Endothelial cell of umbilical vein (primary cell): Measurements from ENCODE around the gene CHD5. TPM values are rescaled to one million over a fixed set of nuclear protein-coding genes. Genes with fewer than 3 reads are reported as not detected.

Experiments
- BruUV-seq: library from RNA; stranded (reverse); fragments of 400-500 nt; replicated peaks from 2 replicates; lab custom pipeline; 2021; lab: Mats Ljungman, UMichigan
- CTCF ChIA-PET: fragments of 300-600, 350-600 bp; sonication (Branson Sonifier 250); formaldehyde crosslinking; loops from one replicate; lab custom pipeline; 2021; ENCODE audit warnings: antibody characterized with exemption, inconsistent platforms; lab: Charles Lee
- POLR2A ChIA-PET: fragments of 300-600, 350-600 bp; sonication (Branson Sonifier 250); formaldehyde crosslinking; loops from one replicate; lab custom pipeline; 2021; ENCODE audit warnings: antibody characterized with exemption, inconsistent platforms; lab: Charles Lee
- DNase-seq: peaks from one replicate; pipeline ENCODE4 v3.0.0-alpha.2; 2011; ENCODE audit warnings: low read depth, low spot score
- FAIRE-seq: peaks from 2 replicates; lab custom pipeline; 2011; peaks lifted over from hg19 to GRCh38; lab: Jason Lieb, UNC
- H2AFZ ChIP-seq: 2 replicates; pipeline ENCODE4 v1.6.0; 2012; ENCODE audit warnings: low read depth, low read length, control low read depth, inconsistent platforms
- H3K27ac ChIP-seq: 2 replicates; pipeline ENCODE4 v1.5.1; 2011; ENCODE audit warnings: low read depth, mild to moderate bottlenecking, control low read depth, low read length, moderate library complexity; ENCODE audit not compliant: insufficient read depth
- H3K27me3 ChIP-seq, 2 experiments: 2 replicates each; pipeline versions ENCODE4 v1.6.0 to v1.6.1; 2011; ENCODE audit warnings: low read length in 2 of 2, mixed read lengths in 1 of 2; ENCODE audit not compliant: control insufficient read depth in 2 of 2, insufficient read depth in 2 of 2
- H3K36me3 ChIP-seq, 2 experiments: 2 replicates in 1 of 2; 3 replicates in 1 of 2; pipeline ENCODE4 v1.5.1; 2011; ENCODE audit warnings: low read length in 2 of 2, mild to moderate bottlenecking in 1 of 2, moderate library complexity in 1 of 2; ENCODE audit not compliant: control insufficient read depth in 2 of 2, insufficient read depth in 2 of 2; ENCODE audit errors: extremely low read depth in 1 of 2
- H3K4me1 ChIP-seq: 3 replicates; pipeline ENCODE4 v1.5.1; 2011; ENCODE audit warnings: mild to moderate bottlenecking, low read length; ENCODE audit not compliant: control insufficient read depth, insufficient read depth; ENCODE audit errors: extremely low read depth
- H3K4me2 ChIP-seq: 2 replicates; pipeline ENCODE4 v1.6.1; 2011; ENCODE audit warnings: low read length, control low read depth, mixed read lengths; ENCODE audit not compliant: insufficient read depth
- H3K4me3 ChIP-seq, 3 experiments: fragments of 200-600 bp in 1 of 3; sonication (generic), shearing (Covaris generic) in 1 of 3; replicated peaks in 1 of 3; 2 replicates each; pipeline ENCODE4 v1.5.1; 2011 to 2016; ENCODE audit warnings: control low read depth in 3 of 3, low read length in 3 of 3, mild to moderate bottlenecking in 2 of 3, inconsistent platforms in 1 of 3, low read depth in 1 of 3, moderate library complexity in 1 of 3; ENCODE audit not compliant: insufficient read depth in 1 of 3
- H3K79me2 ChIP-seq: 2 replicates; pipeline ENCODE4 v1.6.0; 2012; ENCODE audit warnings: low read length, inconsistent platforms; ENCODE audit not compliant: control insufficient read depth, insufficient read depth
- H3K9ac ChIP-seq: replicated peaks from 2 replicates; pipeline ENCODE3; 2011; ENCODE audit warnings: low read length, control low read depth; ENCODE audit not compliant: insufficient read depth; ENCODE audit errors: extremely low read depth
- H3K9me1 ChIP-seq: replicated peaks from 3 replicates; pipeline ENCODE4 v1.6.0; 2011; ENCODE audit warnings: mild to moderate bottlenecking, low read length; ENCODE audit not compliant: control insufficient read depth, insufficient read depth; ENCODE audit errors: extremely low read depth
- H3K9me3 ChIP-seq: replicated peaks from 2 replicates; pipeline ENCODE4 v1.5.1; 2012; ENCODE audit warnings: low read length, inconsistent platforms; ENCODE audit not compliant: control insufficient read depth, insufficient read depth
- H4K20me1 ChIP-seq: replicated peaks from 2 replicates; pipeline ENCODE3; 2011; ENCODE audit warnings: mild to moderate bottlenecking, low read length; ENCODE audit not compliant: control insufficient read depth, insufficient read depth; ENCODE audit errors: extremely low read depth
- EZH2 ChIP-seq: IDR thresholded peaks from 2 replicates; pipeline ENCODE4 v1.6.1; 2012; ENCODE audit warnings: borderline replicate concordance, low read depth, mild to moderate bottlenecking, moderate library complexity, low read length, inconsistent platforms; ENCODE audit not compliant: severe bottlenecking
- FOS ChIP-seq: IDR thresholded peaks from 2 replicates; pipeline ENCODE4 v1.6.1; 2011; ENCODE audit warnings: mild to moderate bottlenecking, low read length, moderate library complexity, borderline replicate concordance; ENCODE audit not compliant: insufficient read depth
- GATA2 ChIP-seq: IDR thresholded peaks from 2 replicates; pipeline ENCODE4 v1.7.0; 2011; ENCODE audit warnings: low read depth, mild to moderate bottlenecking, moderate library complexity, mixed read lengths, low read length; ENCODE audit not compliant: insufficient read length, insufficient read depth
- JUN ChIP-seq: IDR thresholded peaks from 2 replicates; pipeline ENCODE4 v1.6.1; 2011; ENCODE audit warnings: borderline replicate concordance, low read depth; ENCODE audit not compliant: insufficient read length, insufficient read depth
- MYC ChIP-seq: IDR thresholded peaks from one replicate; pipeline ENCODE4 v1.6.1; 2011; ENCODE audit warnings: mild to moderate bottlenecking, low read depth, low read length
- POLR2A ChIP-seq: IDR thresholded peaks from 2 replicates; pipeline ENCODE4 v1.6.1; 2012; ENCODE audit warnings: low read depth, mild to moderate bottlenecking, control low read depth, low read length
- POLR2AphosphoS5 ChIP-seq: IDR thresholded peaks from 2 replicates; pipeline ENCODE4 v1.6.1; 2012; ENCODE audit warnings: low read depth, mild to moderate bottlenecking, control low read depth, low read length, moderate library complexity; ENCODE audit not compliant: insufficient read depth
- dilution Hi-C: fragments of 300-500 bp; cut with MboI; formaldehyde crosslinking; loops from one replicate; pipeline ENCODE4 v1.15.0; 2019; ENCODE audit warnings: low sequenced_read_pairs; ENCODE audit not compliant: extremely low pct_ligation_motif_present
- intact Hi-C: fragments of 100-400 bp; cut with micrococcal nuclease; formaldehyde crosslinking; loops from one replicate; pipeline ENCODE4 v1.10.0; 2022
- polyA plus RNA-seq, 4 experiments: library from polyadenylated mRNA; depleted of rRNA in 3 of 4; stranded (reverse) in 3 of 4; unstranded in 1 of 4; fragments of >200 nt; gene quantifications; 2 replicates each; pipeline versions ENCODE4 v1.2.1 to v1.2.3, GENCODE V29; 2011 to 2012; ENCODE audit warnings: missing spikeins in 1 of 4
- total RNA-seq: library from RNA; stranded (reverse); gene quantifications from 2 replicates; pipeline ENCODE4 v1.2.3, GENCODE V29; 2021
- TF ChIP-seq, protein P1 (sequence below), 2 donors: IDR thresholded peaks; 1 replicate in 1 of 2; 2 replicates in 1 of 2; pipeline ENCODE4 v1.5.1; 2011; ENCODE audit warnings: low read length in 2 of 2, mild to moderate bottlenecking in 2 of 2, moderate library complexity in 2 of 2, control low read depth in 1 of 2, inconsistent platforms in 1 of 2, low read depth in 1 of 2; ENCODE audit not compliant: insufficient read depth in 1 of 2; ENCODE audit errors: extremely low read depth in 1 of 2
- TF ChIP-seq, protein P2 (sequence below): IDR thresholded peaks from 2 replicates; pipeline ENCODE4 v1.6.1; 2011; ENCODE audit not compliant: insufficient read depth, insufficient read length

CHD5 gene
- total and polyA plus RNA-seq, 2 donors (not counting 3 experiments of a cell fraction or from before 2014, with no cell fraction given): 0.04 to 0.11 TPM

DNA sequence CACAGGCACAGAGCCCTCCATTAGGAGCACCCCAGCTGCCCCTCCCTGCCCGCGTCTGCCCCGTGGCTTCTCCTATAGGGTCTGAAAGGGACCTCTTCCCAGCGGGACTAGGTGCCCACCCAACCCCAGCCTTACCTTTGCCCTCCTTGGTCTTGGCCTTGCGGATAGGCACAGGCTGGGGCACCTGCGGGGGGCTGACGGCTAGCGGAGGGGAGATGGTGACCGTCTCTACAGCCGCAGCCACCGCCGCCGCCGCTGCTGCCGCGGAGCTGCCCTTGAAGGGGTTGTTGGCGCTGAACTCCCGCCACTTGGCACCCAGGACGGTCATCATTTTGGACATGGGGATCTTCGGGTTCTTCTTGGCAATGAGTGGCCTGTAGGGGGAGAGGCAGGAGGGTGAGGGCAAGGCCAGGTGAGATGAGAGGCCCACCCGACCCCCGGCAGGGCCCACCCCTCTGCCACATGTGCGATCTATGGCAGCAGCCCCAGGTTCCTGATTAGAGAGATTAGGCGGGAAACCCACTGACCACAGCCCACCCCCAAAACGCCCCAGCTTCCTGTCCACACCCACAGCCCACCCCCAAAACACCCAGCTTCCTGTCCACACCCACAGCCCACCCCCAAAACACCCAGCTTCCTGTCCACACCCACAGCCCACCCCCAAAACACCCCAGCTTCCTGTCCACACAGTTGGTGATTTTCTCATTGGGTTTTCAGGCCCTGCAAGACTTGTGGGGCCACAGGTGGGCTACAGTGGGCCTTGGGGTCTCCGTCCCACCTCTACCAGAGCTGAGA is 25.4 kb downstream of the CHD5 start:
- ChIA-PET POLR2A (no interaction called here), CTCF (no interaction called here)
- no peaks in the 10 kb centered on the region for H3K9me1 ChIP-seq
- DNase-seq (no peak), FAIRE-seq (no peak)
- no peak overlapping the region for H2AFZ ChIP-seq
- no peaks in the 10 kb centered on the region for H3K79me2 ChIP-seq
- H3K4me3 ChIP-seq: no peak overlapping the region
- TF ChIP-seq POLR2A (no peak), POLR2AphosphoS5 (no peak), GATA2 (no peak), FOS (no peak), JUN (no peak), MYC (no peak), EZH2 (no peak)
- TF ChIP-seq, protein P1, sequence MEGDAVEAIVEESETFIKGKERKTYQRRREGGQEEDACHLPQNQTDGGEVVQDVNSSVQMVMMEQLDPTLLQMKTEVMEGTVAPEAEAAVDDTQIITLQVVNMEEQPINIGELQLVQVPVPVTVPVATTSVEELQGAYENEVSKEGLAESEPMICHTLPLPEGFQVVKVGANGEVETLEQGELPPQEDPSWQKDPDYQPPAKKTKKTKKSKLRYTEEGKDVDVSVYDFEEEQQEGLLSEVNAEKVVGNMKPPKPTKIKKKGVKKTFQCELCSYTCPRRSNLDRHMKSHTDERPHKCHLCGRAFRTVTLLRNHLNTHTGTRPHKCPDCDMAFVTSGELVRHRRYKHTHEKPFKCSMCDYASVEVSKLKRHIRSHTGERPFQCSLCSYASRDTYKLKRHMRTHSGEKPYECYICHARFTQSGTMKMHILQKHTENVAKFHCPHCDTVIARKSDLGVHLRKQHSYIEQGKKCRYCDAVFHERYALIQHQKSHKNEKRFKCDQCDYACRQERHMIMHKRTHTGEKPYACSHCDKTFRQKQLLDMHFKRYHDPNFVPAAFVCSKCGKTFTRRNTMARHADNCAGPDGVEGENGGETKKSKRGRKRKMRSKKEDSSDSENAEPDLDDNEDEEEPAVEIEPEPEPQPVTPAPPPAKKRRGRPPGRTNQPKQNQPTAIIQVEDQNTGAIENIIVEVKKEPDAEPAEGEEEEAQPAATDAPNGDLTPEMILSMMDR (IDR thresholded peaks at IDR 0.05; ENCODE audit: extremely low read depth in 1 of 2, insufficient read depth in 1 of 2, low read depth in 1 of 2, low read length in 2 of 2): no peak
- TF ChIP-seq, protein P2, sequence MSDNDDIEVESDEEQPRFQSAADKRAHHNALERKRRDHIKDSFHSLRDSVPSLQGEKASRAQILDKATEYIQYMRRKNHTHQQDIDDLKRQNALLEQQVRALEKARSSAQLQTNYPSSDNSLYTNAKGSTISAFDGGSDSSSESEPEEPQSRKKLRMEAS: no peak
- no TSS peak for BruUV-seq
- H3K9ac ChIP-seq: no peak overlapping the region
- dilution Hi-C loops: no loop called here
- no peak overlapping the region for H3K27ac ChIP-seq
- no peaks in the 10 kb centered on the region for H3K27me3 ChIP-seq
- H3K4me1 ChIP-seq: no peaks in the 10 kb centered on the region
- no peak overlapping the region for H3K4me2 ChIP-seq
- no peaks in the 10 kb centered on the region for H3K36me3 ChIP-seq
- intact Hi-C loops: no loop called here
- H3K9me3 ChIP-seq: no peaks in the 10 kb centered on the region
- H4K20me1 ChIP-seq: no peaks in the 10 kb centered on the region
